Measurements from ENCODE around the gene ZNF19. TPM values are rescaled to one million over a fixed set of nuclear protein-coding genes. Genes with fewer than 3 reads are reported as not detected.

The ZNF19 gene
- total RNA-seq, 2 experiments from 2014 or later, result 3.7 to 3.9 TPM

DNA sequence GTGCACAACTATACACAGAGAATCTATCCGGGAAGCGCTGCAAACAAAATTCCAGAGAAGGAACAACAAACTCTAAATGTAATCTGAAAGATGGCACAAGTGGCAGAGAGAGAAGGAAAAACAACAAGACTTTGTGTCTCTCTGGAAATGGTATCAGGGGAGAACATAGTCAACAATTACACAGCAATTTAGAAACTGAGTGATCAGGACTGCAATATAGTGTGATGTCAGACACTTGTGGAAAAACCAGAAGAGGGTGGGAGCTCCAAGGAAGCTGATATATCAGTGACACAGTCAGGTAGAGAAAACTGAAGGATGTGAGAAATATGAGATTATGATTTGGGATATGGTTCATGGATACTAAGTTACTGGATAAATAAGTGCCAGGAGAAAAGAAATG is 8.2 kb downstream of the ZNF19 start:
- Histone ChIP-seq H2AFZ (ENCODE audit: low read length) (no peak overlapping the region), H3K4me2 (ENCODE audit: low read length) (no peak overlapping the region), H3K79me2 (ENCODE audit: insufficient read depth, low read depth, low read length) (no peaks in the 10 kb centered on the region), H3K36me3 (ENCODE audit: insufficient read depth, low read length) (no peaks in the 10 kb centered on the region), H3K9me3 (ENCODE audit: low read length) (no peaks in the 10 kb centered on the region), H3K4me3 (ENCODE audit: low read depth, low read length, poor library complexity, severe bottlenecking) (no peak overlapping the region), H3K9me2 (ENCODE audit: insufficient read depth, low read length) (no peaks in the 10 kb centered on the region), H4K20me1 (ENCODE audit: insufficient read depth, low read length) (no peaks in the 10 kb centered on the region; the same call in 1 of the 2 replicates), H3K27ac (ENCODE audit: low read depth, low read length, poor library complexity, severe bottlenecking) (no peak overlapping the region), H3K4me1 (ENCODE audit: insufficient read depth, low read length, poor library complexity, severe bottlenecking) (peaks cover 8% of the 10 kb centered on the region)
- no peak for TF ChIP-seq CTCF (conservative IDR thresholded peaks at IDR 0.05; ENCODE audit: low read length)
- no peak for TF ChIP-seq EZH2phosphoT487 (IDR thresholded peaks at IDR 0.05; ENCODE audit: borderline replicate concordance, low read depth, low read length)
- DNase-seq (ENCODE audit: low spot score), result no peak
- ChIA-PET POLR2A (interaction anchor here (0.6 kb wide), 1 partner anchor 13 kb away, joined by 3 read pairs; no protein-coding TSS in a partner anchor), CTCF (ENCODE audit: unreplicated experiment) (no interaction called here)
- intact Hi-C loops (cut with micrococcal nuclease; ENCODE audit: unreplicated experiment), result no loop called here
- BruUV-seq (replicated peaks), result no TSS peak

DNA sequence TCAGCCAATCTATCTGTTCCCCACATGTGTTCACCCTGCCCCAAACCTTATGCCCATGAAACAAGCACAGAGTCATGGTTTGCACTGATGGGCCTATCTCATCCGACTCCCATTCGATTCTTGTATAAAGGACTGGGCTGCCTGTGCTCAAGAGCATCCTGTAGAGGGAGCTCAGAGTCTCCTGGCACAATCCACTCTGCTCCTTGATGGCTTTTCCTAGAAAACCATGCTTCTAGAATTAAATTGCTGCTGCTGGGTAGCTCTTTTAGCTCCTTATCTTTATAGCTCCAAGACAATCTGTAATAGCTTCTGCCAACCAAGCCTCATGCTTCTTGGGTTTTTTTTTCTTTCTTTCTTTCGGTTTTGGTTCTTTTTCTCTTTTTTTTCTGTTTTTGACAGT is 9.7 kb downstream of the ZNF19 start:
- intact Hi-C loops (cut with micrococcal nuclease; ENCODE audit: unreplicated experiment), result no loop called here
- no peak overlapping the region for H3K27ac ChIP-seq (ENCODE audit: low read depth, low read length, poor library complexity, severe bottlenecking)
- peak; percentile 74 for TF ChIP-seq CTCF (conservative IDR thresholded peaks at IDR 0.05; ENCODE audit: low read length)
- no peak for TF ChIP-seq EZH2phosphoT487 (IDR thresholded peaks at IDR 0.05; ENCODE audit: borderline replicate concordance, low read depth, low read length)
- no peaks in the 10 kb centered on the region for H3K9me2 ChIP-seq (ENCODE audit: insufficient read depth, low read length)
- H3K4me1 ChIP-seq (ENCODE audit: insufficient read depth, low read length, poor library complexity, severe bottlenecking), result peaks cover 8% of the 10 kb centered on the region
- BruUV-seq (replicated peaks), result no TSS peak
- H3K4me2 ChIP-seq (ENCODE audit: low read length), result no peak overlapping the region
- ChIA-PET CTCF (ENCODE audit: unreplicated experiment) (interaction anchor here (0.7 kb wide), 1 partner anchor 20 kb away, joined by 4 read pairs; no protein-coding TSS in a partner anchor), POLR2A (interaction anchor here (0.6 to 0.7 kb wide), 2 partner anchors 10 to 1825 kb away, joined by 3 read pairs; no protein-coding TSS in a partner anchor)
- H2AFZ ChIP-seq (ENCODE audit: low read length), result no peak overlapping the region
- H3K79me2 ChIP-seq (ENCODE audit: insufficient read depth, low read depth, low read length), result no peaks in the 10 kb centered on the region
- H3K4me3 ChIP-seq (ENCODE audit: low read depth, low read length, poor library complexity, severe bottlenecking), result no peak overlapping the region
- no peaks in the 10 kb centered on the region; the same call in 1 of the 2 replicates for H4K20me1 ChIP-seq (ENCODE audit: insufficient read depth, low read length)
- H3K36me3 ChIP-seq (ENCODE audit: insufficient read depth, low read length), result no peaks in the 10 kb centered on the region
- no peaks in the 10 kb centered on the region for H3K9me3 ChIP-seq (ENCODE audit: low read length)
- peak; percentile 32 for DNase-seq (ENCODE audit: low spot score)

DNA sequence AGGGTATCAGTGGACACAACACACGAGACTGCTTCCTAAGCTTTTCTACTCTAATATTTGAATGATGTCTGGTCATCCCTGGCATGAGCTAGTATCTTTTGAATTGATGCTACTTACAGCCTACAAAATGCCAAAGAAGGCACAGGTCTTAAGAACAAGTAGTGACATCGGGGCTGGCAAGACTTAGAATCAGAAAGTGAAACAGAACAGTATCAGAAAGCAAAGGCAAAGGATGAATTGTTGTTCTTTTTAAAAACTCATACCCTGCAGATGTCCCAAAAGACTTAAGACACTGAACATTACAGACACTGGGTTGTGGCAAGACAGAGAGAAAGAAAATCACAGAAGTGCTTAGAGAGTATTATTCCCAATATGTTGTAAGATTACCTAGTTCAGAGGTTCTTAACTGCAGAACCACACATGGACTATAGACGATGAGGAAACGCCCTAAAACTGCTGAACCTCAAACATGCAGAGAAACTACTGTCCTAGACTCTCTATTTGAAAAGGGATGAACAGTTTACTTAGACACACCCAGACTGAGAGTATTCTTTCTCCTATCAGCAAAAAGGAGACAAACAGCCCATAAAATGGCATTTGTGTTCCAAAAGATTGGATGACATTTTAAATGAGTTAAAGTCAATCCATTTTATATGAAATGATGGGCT is 12.5 kb downstream of the ZNF19 start:
- intact Hi-C loops (cut with micrococcal nuclease; ENCODE audit: unreplicated experiment), result no loop called here
- CTCF ChIA-PET (ENCODE audit: unreplicated experiment), result interaction anchor here (0.5 kb wide), 1 partner anchor 51 kb away, joined by 3 read pairs; no protein-coding TSS in a partner anchor
- Histone ChIP-seq H3K4me2 (ENCODE audit: low read length) (no peak overlapping the region), H2AFZ (ENCODE audit: low read length) (no peak overlapping the region), H4K20me1 (ENCODE audit: insufficient read depth, low read length) (no peaks in the 10 kb centered on the region), H3K79me2 (ENCODE audit: insufficient read depth, low read depth, low read length) (no peaks in the 10 kb centered on the region), H3K9me2 (ENCODE audit: insufficient read depth, low read length) (no peaks in the 10 kb centered on the region), H3K9me3 (ENCODE audit: low read length) (no peaks in the 10 kb centered on the region), H3K36me3 (ENCODE audit: insufficient read depth, low read length) (no peaks in the 10 kb centered on the region), H3K27ac (ENCODE audit: low read depth, low read length, poor library complexity, severe bottlenecking) (no peak overlapping the region), H3K4me3 (ENCODE audit: low read depth, low read length, poor library complexity, severe bottlenecking) (no peak overlapping the region), H3K4me1 (ENCODE audit: insufficient read depth, low read length, poor library complexity, severe bottlenecking) (no peaks in the 10 kb centered on the region)
- BruUV-seq (replicated peaks), result no TSS peak
- no peak for TF ChIP-seq EZH2phosphoT487 (IDR thresholded peaks at IDR 0.05; ENCODE audit: borderline replicate concordance, low read depth, low read length)
- no peak for TF ChIP-seq CTCF (conservative IDR thresholded peaks at IDR 0.05; ENCODE audit: low read length)
- DNase-seq (ENCODE audit: low spot score), result no peak
- POLR2A ChIA-PET, result no interaction called here

All from OCI-LY7 (cell line).